Measurements from ENCODE around the gene CCDC186. TPM values are rescaled to one million over a fixed set of nuclear protein-coding genes. Genes with fewer than 3 reads are reported as not detected.

The CCDC186 gene
- total RNA-seq, 1 experiment from 2014 or later, result 14.4 TPM

Other genes starting within 250 kb of the CCDC186 start
- gene ADRB1, start 130.3 kb downstream of the CCDC186 start, total RNA-seq (2021; ENCODE audit: unreplicated experiment), result 12.9 TPM
- gene TDRD1, start 5.2 kb upstream of the CCDC186 start, total RNA-seq (2021; ENCODE audit: unreplicated experiment), result not detected
- gene VWA2, start 65.1 kb upstream of the CCDC186 start, total RNA-seq (2021; ENCODE audit: unreplicated experiment), result 0.77 TPM
- gene AFAP1L2, start 230.3 kb upstream of the CCDC186 start, total RNA-seq (2021; ENCODE audit: unreplicated experiment), result 170 TPM

All from Panc1 (cell line).